Islet precursor cell (in vitro differentiated cells): ENCODE measurements around the gene FSD1L.
"Not testable (repeated sequence)": the region's sequence is repeated elsewhere in the genome, so short reads cannot be mapped to it uniquely, and the experiment has no call there.

Source experiments
- DNase-seq: peaks from one replicate; pipeline ENCODE4 v3.0.0-alpha.2; 2018

The FSD1L gene

GRCh38 chr9:105579952-105580351 lies 132.1 kb downstream of the FSD1L start:
- DNase-seq = not testable (repeated sequence)

DNA sequence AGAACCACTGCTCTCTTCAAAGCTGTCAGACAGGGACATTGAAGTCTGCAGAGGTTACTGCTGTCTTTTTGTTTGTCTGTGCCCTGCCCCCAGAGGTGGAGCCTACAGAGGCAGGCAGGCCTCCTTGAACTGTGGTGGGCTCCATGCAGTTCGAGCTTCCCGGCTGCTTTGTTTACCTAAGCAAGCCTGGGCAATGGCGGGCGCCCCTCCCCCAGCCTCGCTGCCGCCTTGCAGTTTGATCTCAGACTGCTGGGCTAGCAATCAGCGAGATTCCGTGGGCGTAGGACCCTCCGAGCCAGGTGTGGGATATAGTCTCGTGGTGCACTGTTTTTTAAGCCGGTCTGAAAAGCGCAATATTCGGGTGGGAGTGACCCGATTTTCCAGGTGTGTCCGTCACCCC lies 133.7 kb downstream of the FSD1L start:
- DNase-seq = not testable (repeated sequence)

- DNase-seq = no peak
Observed at GRCh38 chr9:105593145-105593544, 145.3 kb downstream of the FSD1L start.
